Measurements from ENCODE around the gene ANKRD18B. TPM values are rescaled to one million over a fixed set of nuclear protein-coding genes. Genes with fewer than 3 reads are reported as not detected.
"Not testable (repeated sequence)": the region's sequence is repeated elsewhere in the genome, so short reads cannot be mapped to it uniquely, and the experiment has no call there.

The ANKRD18B gene
- total and polyA plus RNA-seq, 9 of the 15 experiments (the other 6 are each of a cell fraction or from before 2014, with no cell fraction given), result 0.43 to 12.6 (median 1.8) TPM

- intact Hi-C loops (cut with micrococcal nuclease); H3K79me2 ChIP-seq (ENCODE audit: control insufficient read depth, insufficient read depth, low read length); H3K4me1 ChIP-seq (replicated peaks in 1 of 2; ENCODE audit: control insufficient read depth in 2 of 2, insufficient read depth in 2 of 2, low read length in 2 of 2); DNase-seq (ENCODE audit: extremely low read depth in 1 of 4, low spot score in 3 of 4); ATAC-seq; BruUV-seq (replicated peaks); H3K4me2 ChIP-seq (ENCODE audit: insufficient read depth, low read length); H2AFZ ChIP-seq (ENCODE audit: low read depth, low read length); H3K36me3 ChIP-seq (ENCODE audit: control insufficient read depth, insufficient read depth, low read length); POLR2A ChIA-PET; H3K27me3 ChIP-seq (ENCODE audit: control insufficient read depth in 2 of 2, insufficient read depth in 2 of 2, low read length in 2 of 2); H3K4me3 ChIP-seq; in situ Hi-C loops (cut with MboI); H3K9ac ChIP-seq (ENCODE audit: insufficient read depth in 1 of 2, low read depth in 2 of 2, low read length in 2 of 2); H3K9me1 ChIP-seq (ENCODE audit: control insufficient read depth, insufficient read depth, low read length); FAIRE-seq; H4K20me1 ChIP-seq (replicated peaks; ENCODE audit: control insufficient read depth, insufficient read depth, low read length); CTCF ChIA-PET (ENCODE audit: low intra/inter-chr PET ratio); H3K9me3 ChIP-seq (replicated peaks; ENCODE audit: control insufficient read depth, insufficient read depth, low read depth, low read length); H3K27ac ChIP-seq (ENCODE audit: extremely low read depth, low read depth, low read length): not testable (repeated sequence)
- 33% methylated on average over 2 of the region's 2 CpGs for WGBS (ENCODE audit: insufficient coverage, low coverage, missing lambda C conversion rate)
Observed at GRCh38 chr9:33590857-33591256, 66.8 kb downstream of the ANKRD18B start.

- BruUV-seq (replicated peaks); in situ Hi-C loops (cut with MboI); ATAC-seq; H3K4me2 ChIP-seq (ENCODE audit: insufficient read depth, low read length); H3K4me1 ChIP-seq (replicated peaks in 1 of 2; ENCODE audit: control insufficient read depth in 2 of 2, insufficient read depth in 2 of 2, low read length in 2 of 2); H3K27ac ChIP-seq (ENCODE audit: extremely low read depth, low read depth, low read length); FAIRE-seq; H3K27me3 ChIP-seq (ENCODE audit: control insufficient read depth in 2 of 2, insufficient read depth in 2 of 2, low read length in 2 of 2); H3K36me3 ChIP-seq (ENCODE audit: control insufficient read depth, insufficient read depth, low read length); DNase-seq (ENCODE audit: extremely low read depth in 1 of 4, low spot score in 3 of 4); H3K4me3 ChIP-seq; H3K79me2 ChIP-seq (ENCODE audit: control insufficient read depth, insufficient read depth, low read length); H2AFZ ChIP-seq (ENCODE audit: low read depth, low read length); POLR2A ChIA-PET; CTCF ChIA-PET (ENCODE audit: low intra/inter-chr PET ratio); H3K9me3 ChIP-seq (replicated peaks; ENCODE audit: control insufficient read depth, insufficient read depth, low read depth, low read length); intact Hi-C loops (cut with micrococcal nuclease); H4K20me1 ChIP-seq (replicated peaks; ENCODE audit: control insufficient read depth, insufficient read depth, low read length); H3K9ac ChIP-seq (ENCODE audit: insufficient read depth in 1 of 2, low read depth in 2 of 2, low read length in 2 of 2); H3K9me1 ChIP-seq (ENCODE audit: control insufficient read depth, insufficient read depth, low read length): not testable (repeated sequence)
- WGBS (ENCODE audit: insufficient coverage, low coverage, missing lambda C conversion rate), result 100% methylated on average over 1 of the region's 2 CpGs
Observed at GRCh38 chr9:33596974-33597373, 72.9 kb downstream of the ANKRD18B start.

DNA sequence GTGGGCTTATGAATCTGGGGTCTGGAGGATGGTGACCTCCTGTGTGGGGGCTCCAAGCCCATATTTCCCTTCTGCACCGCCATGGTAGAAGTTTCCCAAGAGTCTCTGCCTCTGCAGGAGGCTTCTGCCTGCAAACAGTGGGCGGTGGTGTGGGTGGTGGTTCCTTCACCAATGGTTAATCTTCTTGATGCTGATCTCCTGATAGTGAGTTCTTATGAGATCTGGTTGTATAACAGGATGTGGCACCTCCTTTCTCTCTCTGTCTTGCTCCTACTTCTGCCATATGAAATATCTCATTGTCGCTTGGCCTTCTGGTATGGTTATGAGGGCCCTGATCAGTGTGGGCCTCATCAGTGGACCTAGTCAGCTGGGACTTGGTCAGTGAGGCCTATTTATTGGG is 73.3 kb downstream of the ANKRD18B start:
- H3K4me3 ChIP-seq; DNase-seq (ENCODE audit: extremely low read depth in 1 of 4, low spot score in 3 of 4); H3K9me1 ChIP-seq (ENCODE audit: control insufficient read depth, insufficient read depth, low read length); H3K27ac ChIP-seq (ENCODE audit: extremely low read depth, low read depth, low read length); H3K79me2 ChIP-seq (ENCODE audit: control insufficient read depth, insufficient read depth, low read length); POLR2A ChIA-PET; H3K4me2 ChIP-seq (ENCODE audit: insufficient read depth, low read length); BruUV-seq (replicated peaks); H3K9ac ChIP-seq (ENCODE audit: insufficient read depth in 1 of 2, low read depth in 2 of 2, low read length in 2 of 2); ATAC-seq; H3K36me3 ChIP-seq (ENCODE audit: control insufficient read depth, insufficient read depth, low read length); H2AFZ ChIP-seq (ENCODE audit: low read depth, low read length); in situ Hi-C loops (cut with MboI); intact Hi-C loops (cut with micrococcal nuclease); H3K9me3 ChIP-seq (replicated peaks; ENCODE audit: control insufficient read depth, insufficient read depth, low read depth, low read length); CTCF ChIA-PET (ENCODE audit: low intra/inter-chr PET ratio); H3K4me1 ChIP-seq (replicated peaks in 1 of 2; ENCODE audit: control insufficient read depth in 2 of 2, insufficient read depth in 2 of 2, low read length in 2 of 2); H3K27me3 ChIP-seq (ENCODE audit: control insufficient read depth in 2 of 2, insufficient read depth in 2 of 2, low read length in 2 of 2); H4K20me1 ChIP-seq (replicated peaks; ENCODE audit: control insufficient read depth, insufficient read depth, low read length); FAIRE-seq: not testable (repeated sequence)
- 63% methylated on average over 3 of the region's 3 CpGs for WGBS (ENCODE audit: insufficient coverage, low coverage, missing lambda C conversion rate)

GRCh38 chr9:33598796-33599379 is 74.8 kb downstream of the ANKRD18B start:
- H2AFZ ChIP-seq (ENCODE audit: low read depth, low read length); POLR2A ChIA-PET; H3K36me3 ChIP-seq (ENCODE audit: control insufficient read depth, insufficient read depth, low read length); in situ Hi-C loops (cut with MboI); H3K9me1 ChIP-seq (ENCODE audit: control insufficient read depth, insufficient read depth, low read length); H3K27me3 ChIP-seq (ENCODE audit: control insufficient read depth in 2 of 2, insufficient read depth in 2 of 2, low read length in 2 of 2); BruUV-seq (replicated peaks); CTCF ChIA-PET (ENCODE audit: low intra/inter-chr PET ratio); intact Hi-C loops (cut with micrococcal nuclease); DNase-seq (ENCODE audit: extremely low read depth in 1 of 4, low spot score in 3 of 4); FAIRE-seq; ATAC-seq; H3K4me3 ChIP-seq; H3K4me2 ChIP-seq (ENCODE audit: insufficient read depth, low read length); H3K27ac ChIP-seq (ENCODE audit: extremely low read depth, low read depth, low read length); H3K9me3 ChIP-seq (replicated peaks; ENCODE audit: control insufficient read depth, insufficient read depth, low read depth, low read length); H4K20me1 ChIP-seq (replicated peaks; ENCODE audit: control insufficient read depth, insufficient read depth, low read length); H3K9ac ChIP-seq (ENCODE audit: insufficient read depth in 1 of 2, low read depth in 2 of 2, low read length in 2 of 2); H3K4me1 ChIP-seq (replicated peaks in 1 of 2; ENCODE audit: control insufficient read depth in 2 of 2, insufficient read depth in 2 of 2, low read length in 2 of 2); H3K79me2 ChIP-seq (ENCODE audit: control insufficient read depth, insufficient read depth, low read length): not testable (repeated sequence)
- 42% methylated on average over 5 of the region's 8 CpGs for WGBS (ENCODE audit: insufficient coverage, low coverage, missing lambda C conversion rate)
